ENCODE measurements around the gene THEMIS2.

GRCh38 chr1:27935721-27936120, 63.4 kb downstream of the THEMIS2 start:
- TF ChIP-seq, protein P1, sequence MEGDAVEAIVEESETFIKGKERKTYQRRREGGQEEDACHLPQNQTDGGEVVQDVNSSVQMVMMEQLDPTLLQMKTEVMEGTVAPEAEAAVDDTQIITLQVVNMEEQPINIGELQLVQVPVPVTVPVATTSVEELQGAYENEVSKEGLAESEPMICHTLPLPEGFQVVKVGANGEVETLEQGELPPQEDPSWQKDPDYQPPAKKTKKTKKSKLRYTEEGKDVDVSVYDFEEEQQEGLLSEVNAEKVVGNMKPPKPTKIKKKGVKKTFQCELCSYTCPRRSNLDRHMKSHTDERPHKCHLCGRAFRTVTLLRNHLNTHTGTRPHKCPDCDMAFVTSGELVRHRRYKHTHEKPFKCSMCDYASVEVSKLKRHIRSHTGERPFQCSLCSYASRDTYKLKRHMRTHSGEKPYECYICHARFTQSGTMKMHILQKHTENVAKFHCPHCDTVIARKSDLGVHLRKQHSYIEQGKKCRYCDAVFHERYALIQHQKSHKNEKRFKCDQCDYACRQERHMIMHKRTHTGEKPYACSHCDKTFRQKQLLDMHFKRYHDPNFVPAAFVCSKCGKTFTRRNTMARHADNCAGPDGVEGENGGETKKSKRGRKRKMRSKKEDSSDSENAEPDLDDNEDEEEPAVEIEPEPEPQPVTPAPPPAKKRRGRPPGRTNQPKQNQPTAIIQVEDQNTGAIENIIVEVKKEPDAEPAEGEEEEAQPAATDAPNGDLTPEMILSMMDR (IDR thresholded peaks at IDR 0.05), result no peak
- TF ChIP-seq ZFX (IDR thresholded peaks at IDR 0.05; ENCODE audit: borderline replicate concordance), result no peak

Measured in 22Rv1 (cell line).